NCI-H748 treated with DMSO at 0.1 percent for 48 hours (cell line): ENCODE results near the gene ZFHX3.

Source experiments
- DNase-seq: peaks from one replicate; lab custom pipeline; 2025; lab: John Stamatoyannopoulos, UW

ZFHX3 gene

DNA sequence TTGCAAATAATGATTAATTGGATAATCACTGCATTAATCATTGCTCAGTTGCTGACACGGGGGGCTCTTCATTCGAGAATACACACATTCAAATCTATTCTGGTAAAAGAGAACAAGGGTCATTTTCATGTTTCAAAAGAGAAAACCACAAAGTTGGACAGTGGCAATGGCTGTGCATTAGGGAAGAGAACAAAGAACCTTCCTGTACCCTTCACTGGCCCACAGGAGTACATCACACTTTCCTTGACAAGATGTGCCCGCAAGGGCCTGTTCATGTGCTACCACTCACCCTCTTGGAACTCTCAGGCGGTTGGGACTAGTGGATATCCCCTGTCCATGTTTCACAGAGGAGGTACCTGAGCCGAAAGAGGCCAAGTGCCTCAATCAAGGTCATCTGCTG lies 223.2 kb downstream of the ZFHX3 start:
- DNase-seq: no peak

DNA sequence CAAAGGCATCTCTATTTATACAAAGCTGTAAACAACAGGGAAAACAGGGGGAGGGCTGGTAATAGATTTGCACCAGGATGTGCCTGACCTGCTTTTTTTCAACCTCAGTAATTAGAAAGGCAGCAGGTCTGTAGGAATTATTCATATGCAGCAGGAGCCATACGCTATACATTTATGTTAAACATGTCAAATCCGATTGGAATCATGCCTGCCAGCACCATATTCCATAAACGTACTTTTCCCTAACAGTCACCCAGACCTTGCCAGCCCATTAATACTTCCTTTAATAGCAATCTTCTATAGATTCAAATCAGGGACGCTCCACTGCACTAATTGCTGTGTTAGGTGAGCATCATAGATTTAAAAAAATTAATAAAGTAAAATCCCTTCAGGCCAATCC lies 223.9 kb downstream of the ZFHX3 start:
- no peak for DNase-seq

- DNase-seq: no peak
Observed at GRCh38 chr16:72821185-72821950, 226.6 kb downstream of the ZFHX3 start.

DNA sequence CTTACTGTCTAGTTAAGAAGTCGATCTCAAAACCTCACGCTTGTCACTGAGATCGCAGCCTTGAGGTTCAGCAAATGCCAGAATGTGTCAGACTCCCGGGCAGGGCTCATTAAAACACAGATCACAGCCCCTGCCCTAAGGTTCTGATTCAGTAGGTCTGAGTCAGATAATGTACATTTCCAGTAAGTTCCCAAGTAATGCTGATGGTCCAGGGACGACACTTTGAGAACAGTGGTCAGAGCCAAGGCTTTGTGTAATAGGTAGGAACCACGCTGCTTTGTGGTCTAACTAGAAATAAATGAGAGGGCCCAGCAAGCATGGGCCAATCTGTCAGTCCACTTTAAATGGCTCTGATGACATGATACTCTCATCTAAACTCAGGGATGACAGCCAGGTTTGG lies 228.6 kb downstream of the ZFHX3 start:
- DNase-seq: no peak

- no peak for DNase-seq
Observed at GRCh38 chr16:72818236-72818845, 229.6 kb downstream of the ZFHX3 start.

DNA sequence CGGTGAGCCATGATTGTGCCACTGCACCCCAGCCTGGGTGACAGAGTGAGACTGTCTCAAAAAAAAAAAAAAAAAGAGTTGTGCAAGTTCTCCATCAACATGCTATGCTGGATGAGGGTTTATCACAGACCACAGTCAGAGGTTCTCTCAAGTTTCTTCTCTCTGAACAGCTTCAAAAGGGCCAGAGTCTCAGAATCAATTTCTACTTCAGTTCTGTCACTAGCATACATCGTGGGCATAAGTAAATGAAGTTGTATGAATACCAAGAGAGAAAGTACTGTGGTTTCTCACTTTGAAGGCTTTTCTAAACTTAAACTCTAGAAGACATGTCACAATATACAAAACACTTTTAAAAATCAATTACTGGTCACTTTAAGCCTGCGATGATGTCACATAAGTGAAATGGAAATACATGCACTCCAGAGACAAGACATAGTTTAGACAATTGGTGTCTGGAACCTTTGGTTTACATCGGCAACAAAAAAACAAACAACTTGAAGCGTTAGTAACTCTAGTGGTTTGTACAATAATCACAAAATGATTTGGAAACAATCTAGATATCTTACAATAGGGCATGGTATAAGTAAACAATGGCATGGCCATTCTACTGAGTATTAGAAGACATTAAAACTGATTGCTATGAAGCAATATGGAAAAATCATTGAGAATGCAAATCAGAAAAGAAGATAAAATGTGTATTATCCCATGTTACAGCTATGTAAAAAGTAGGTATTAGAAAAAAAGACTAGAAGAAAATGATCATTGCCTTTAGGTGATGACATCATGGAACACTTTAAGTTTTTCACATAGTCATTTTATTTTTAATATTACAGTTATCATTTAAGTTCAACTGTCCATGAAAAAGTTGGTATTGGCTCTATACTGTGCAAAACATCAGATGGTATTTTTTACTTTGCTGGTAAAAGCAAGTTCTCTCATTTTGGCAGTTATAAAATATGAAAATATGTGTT lies 232.3 kb downstream of the ZFHX3 start:
- no peak for DNase-seq

GRCh38 chr16:72814226-72814625 lies 233.7 kb downstream of the ZFHX3 start:
- DNase-seq: no peak

- no peak for DNase-seq
Observed at GRCh38 chr16:72812672-72813071, 235.3 kb downstream of the ZFHX3 start.

- no peak for DNase-seq
Observed at GRCh38 chr16:72811876-72812275, 236.1 kb downstream of the ZFHX3 start.

- DNase-seq: no peak
Observed at GRCh38 chr16:72811188-72811720, 236.7 kb downstream of the ZFHX3 start.

- DNase-seq: no peak
Observed at GRCh38 chr16:72810480-72810879, 237.4 kb downstream of the ZFHX3 start.

- no peak for DNase-seq
Observed at GRCh38 chr16:72809446-72809845, 238.5 kb downstream of the ZFHX3 start.

GRCh38 chr16:72808754-72809153 lies 239.2 kb downstream of the ZFHX3 start:
- DNase-seq: no peak

DNA sequence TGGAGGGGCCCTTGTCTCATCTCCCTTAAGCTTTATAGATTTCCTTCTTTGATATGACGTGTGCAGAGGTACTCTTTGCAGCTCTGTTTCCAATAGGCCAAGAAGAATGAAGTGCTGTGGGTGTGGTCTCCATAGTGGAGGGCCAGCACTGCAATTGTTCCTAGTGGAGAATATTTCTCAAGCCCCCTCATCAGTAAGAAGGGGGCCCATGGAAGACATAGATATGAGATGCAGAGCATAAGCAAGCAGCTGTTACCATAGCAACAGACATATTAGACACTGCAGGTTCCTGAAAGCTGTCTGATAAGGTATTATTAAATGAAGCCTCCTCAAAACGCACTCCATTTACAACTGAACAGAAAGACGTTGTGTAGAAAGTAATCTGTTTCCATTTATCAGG lies 240.7 kb downstream of the ZFHX3 start:
- no peak for DNase-seq

GRCh38 chr16:72805486-72805885 lies 242.4 kb downstream of the ZFHX3 start:
- no peak for DNase-seq

- DNase-seq: no peak
Observed at GRCh38 chr16:72800524-72801161, 247.3 kb downstream of the ZFHX3 start.

GRCh38 chr16:72798264-72798663 lies 249.7 kb downstream of the ZFHX3 start:
- no peak for DNase-seq

DNA sequence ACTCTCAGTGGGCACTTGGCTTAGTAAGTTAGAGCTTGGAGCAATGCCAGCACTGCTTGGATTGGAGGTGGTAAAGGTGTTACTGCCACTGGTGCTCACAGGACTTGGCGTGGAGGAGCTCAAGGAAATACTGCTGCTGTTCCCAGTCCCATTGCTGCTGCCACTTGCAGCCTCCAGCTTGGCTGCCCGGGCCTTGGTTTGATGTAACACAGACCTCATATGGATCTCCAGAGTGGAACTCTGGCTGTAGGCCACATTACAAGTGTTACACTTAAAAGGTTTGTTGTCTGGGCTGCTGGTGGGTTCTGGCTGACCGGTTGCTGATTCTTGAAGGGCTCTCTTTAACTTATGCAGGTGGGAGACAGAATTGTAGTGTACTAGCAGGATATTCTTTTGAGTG lies 250.3 kb downstream of the ZFHX3 start:
- DNase-seq: no peak

GRCh38 chr16:72796222-72796621 lies 251.7 kb downstream of the ZFHX3 start:
- no peak for DNase-seq

GRCh38 chr16:72794986-72795385 lies 252.9 kb downstream of the ZFHX3 start:
- no peak for DNase-seq

DNA sequence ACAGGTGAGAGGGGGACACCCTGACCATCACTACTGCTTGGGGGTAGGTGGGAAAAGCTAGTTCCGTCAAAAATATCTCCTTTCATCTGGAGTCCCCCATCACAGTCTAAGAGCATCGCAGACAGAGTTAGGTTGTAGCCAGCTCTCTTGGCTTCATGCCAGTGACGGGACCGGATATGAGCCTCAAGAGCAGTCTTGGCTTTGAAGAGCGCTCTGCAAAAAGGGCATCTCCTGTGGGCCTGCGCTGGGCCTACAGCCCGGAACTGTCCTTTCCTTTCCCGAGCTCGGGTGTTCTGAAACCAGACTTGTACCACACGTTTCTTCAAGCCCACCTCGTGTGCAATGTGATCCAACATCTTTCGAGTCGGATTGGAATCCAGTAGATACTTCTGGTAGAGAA lies 253.6 kb downstream of the ZFHX3 start:
- DNase-seq: no peak

GRCh38 chr16:72793716-72794115 lies 254.2 kb downstream of the ZFHX3 start:
- DNase-seq: no peak
